EL (cell line): ENCODE results near the gene PAM.
"Not testable (repeated sequence)": the region's sequence is repeated elsewhere in the genome, so short reads cannot be mapped to it uniquely, and the experiment has no call there.

ENCODE experiments used
- DNase-seq: peaks from one replicate; pipeline ENCODE4 v3.0.0-alpha.2; 2016

The PAM gene

DNA sequence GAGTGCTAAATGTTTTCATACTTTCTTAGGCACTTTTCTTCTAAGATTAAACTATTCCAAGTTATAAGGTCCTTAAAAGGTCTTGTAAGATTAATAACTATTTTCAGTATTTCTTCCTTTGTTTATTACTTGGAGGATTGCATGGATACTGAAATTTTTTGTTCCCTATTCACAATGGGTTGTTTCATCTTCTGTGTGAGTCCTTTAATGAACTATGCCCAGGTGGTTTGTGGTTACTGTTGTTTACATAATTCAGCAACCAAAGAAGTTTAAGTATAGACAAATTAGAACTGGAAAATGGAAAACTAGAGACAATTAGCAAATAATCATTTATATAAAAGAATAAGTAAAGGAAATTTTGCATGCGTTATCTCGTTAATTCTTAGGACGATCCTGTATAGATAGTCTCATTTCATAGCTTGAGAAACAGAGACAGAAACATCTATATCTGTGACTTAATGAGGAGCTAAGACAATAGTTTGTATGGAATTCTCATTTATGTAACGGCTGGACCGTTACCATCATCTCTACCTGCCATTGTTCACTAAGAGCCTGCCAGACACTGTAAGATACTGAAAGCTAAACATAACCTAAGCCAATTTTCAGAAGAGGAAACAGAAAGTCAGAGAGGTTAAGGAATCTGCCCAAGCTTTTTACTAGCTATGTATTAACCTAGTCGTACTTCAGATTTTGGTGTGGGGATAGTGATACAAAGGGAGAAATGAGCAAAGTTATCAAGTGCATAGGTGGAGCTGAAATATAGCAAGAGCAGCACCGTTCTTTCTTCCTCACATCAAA is 148.2 kb downstream of the PAM start:
- no peak for DNase-seq

DNA sequence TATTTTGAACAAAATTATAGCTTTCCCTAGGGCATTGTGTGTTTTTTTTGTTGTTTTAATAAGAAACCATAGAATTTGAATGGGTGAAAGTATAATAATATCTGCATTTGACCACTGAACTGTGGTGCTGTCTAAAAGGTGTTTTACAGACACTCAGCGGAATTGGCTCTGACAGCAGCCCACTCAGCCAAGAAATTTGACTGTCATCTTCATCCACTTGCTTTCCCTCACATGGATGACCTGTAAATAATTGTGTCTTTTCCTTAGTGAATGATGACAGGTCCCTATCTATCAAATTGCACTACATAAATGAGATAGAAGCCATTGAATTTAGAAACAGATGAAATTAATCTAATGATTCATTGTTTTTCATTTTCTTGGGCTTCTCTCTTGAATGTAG is 150.0 kb downstream of the PAM start:
- DNase-seq = no peak

DNA sequence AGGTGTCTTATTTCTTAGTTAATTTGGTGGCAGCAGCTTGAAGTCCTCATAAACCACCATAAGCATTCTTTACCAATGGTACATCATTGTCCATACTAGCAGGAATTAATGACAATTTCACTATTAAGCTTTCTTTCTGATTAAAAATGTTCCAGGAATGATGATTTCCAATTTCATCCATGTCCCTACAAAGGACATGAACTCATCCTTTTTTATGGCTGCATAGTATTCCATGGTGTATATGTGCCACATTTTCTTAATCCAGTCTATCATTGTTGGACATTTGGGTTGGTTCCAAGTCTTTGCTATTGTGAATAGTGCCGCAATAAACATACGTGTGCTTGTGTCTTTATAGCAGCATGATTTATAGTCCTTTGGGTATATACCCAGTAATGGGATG is 152.0 kb downstream of the PAM start:
- DNase-seq = not testable (repeated sequence)

DNA sequence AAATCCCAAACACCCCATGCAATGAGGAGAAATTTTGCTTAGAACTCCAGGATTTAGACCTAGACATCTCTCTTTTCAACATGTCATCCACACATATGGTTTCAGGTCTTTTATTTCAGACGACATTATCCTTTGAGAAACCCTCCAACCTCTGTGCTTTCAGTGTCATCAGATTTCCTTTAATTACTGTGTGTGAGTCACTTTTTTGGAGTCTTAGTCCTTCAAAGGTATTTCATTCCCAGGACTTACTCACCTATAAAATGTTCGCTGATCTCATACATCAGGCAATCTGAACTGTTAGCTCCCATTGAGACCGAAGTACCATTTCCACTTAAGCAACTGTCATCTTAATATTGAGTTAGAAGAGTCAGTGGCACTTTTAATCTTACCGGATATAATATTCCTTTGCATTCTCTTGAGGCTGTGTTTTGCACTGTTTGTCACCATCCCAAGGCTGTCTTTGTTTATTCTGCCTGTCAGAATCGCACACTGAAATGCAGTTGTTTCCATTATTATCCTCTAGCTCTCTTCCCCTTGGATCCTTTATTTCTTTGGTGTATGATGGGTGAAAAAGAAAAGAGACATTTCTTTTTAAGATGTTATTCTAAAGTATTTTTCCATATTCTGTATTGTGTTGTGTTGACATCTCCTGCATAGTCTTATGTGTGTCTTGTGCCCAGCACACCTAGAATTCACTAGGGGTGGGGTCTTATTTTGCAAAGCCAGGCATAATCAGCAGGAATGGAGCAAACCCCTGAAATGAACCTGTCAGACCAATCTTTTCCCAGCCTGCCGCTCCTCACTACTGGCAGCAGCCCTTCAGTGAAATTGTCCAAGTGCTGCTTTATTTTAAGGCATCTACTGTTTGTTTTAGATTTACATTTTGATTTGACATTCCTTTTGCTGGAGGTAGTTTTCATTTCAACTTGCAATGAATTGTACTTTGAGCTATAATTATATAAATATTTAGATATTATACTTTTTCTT is 155.4 kb downstream of the PAM start:
- peak; percentile 79 for DNase-seq

DNA sequence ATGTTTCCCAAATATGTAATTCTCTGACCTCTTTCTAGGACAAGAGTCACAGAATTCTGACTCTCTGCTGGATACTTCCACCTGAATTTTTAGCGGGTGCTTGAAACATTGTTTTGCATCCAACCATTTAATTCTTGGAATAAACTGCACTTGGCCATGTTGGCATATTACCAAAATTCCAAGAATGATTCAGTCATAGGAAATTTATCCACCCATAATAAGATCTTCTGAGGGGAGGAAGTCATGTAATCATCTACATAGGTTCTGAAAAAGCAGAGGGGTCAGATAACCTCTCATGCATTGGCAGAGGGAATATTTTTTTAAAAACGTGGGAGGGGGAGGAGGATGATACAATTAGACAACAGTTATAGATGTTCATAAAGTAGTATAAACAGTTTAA is 156.9 kb downstream of the PAM start:
- peak; percentile 85 for DNase-seq

DNA sequence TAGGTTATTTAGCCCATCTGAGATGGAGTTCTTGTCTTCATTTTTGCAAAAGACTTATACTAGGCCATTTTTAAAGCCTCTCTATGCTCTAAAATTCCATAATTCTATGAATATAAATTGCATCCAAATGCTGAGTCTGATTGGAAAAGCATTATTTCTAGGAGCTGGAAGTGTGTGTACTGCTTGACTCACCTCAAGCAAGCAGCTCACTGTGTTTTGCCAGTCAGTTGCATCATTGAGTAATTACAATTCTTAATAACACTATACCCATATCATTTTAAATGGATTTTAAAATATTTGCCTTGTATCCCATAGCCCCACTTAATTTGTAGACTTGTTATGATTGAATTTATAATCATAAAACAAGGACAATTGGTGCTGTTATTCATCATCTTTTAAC is 161.0 kb downstream of the PAM start:
- no peak for DNase-seq

DNA sequence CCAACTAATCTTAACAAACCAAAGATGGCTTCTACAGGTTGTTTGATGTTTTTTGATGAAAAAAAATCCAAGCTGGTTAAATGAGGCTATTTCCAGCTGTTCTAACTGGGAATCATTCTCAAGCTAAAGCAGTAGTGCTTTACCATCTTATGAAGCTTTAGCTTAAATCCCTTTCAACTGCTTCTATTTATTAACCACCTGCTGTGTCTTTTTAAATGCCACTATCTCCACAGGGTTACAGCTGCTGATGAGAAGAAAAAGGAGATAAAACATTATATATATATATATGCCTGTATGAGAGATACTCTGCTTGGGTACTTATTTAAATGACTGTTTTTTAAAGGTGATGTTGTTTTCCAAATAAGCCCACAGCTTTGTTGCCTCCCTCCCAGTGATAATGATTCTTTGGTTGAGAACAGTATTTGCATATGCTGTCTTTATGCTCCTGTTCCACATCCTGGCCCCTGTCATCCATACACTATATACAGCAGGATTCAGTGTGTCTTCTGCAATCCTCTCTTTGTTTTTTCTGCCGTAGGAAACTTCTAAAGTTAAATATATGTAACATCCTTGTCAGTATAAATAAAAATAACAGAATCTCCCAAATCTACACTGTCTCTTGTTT is 164.0 kb downstream of the PAM start:
- no peak for DNase-seq

DNA sequence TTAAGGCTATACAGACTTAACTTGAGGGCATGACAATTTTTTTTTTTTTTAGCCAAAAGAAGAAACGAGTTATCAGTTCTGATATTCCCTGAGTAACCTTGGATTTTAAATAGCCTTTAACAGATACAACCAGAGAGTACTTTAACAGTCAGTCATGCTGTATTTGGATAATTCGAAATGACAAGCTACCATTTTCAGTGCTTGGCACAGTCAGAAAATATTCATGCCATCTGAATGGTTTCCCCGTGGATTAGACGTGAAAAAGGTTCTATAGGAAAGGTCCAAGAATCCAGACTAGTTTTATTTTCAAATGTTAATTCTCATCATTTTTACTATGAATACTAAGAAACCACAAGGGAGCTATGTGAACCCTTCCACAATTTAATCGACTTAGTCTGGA is 165.7 kb downstream of the PAM start:
- DNase-seq = no peak

DNA sequence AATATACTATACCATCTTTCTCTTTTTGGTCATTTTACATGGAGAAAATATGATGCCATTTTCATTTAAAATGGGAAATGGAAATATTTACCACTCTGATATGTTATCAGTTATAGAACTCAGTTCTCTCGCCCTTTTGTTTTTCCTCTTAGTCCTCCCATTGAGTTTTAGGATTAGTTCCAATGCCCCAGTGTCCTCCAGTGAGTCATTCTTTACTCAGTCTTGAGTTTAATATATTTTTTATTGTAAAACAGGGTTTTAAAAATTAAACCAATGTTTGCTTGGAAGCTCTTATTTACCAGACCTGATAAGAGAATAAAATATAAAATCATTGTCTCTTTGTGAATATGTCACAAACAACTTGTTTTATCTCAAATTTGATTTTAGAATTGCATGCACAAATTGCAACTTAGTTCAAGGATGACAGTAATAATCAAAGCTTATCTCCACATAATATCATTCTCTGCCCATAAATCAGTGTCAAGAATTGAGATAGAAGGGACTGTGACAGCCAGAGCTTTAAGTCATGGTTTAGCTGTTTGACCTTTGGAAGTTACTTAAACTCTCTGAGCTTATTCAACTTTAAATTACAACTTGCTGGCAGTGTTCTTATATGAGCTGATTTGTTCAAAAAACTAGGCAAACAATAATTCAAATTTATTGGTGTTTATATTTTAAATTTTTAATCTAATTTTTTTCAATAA is 166.4 kb downstream of the PAM start:
- no peak for DNase-seq

DNA sequence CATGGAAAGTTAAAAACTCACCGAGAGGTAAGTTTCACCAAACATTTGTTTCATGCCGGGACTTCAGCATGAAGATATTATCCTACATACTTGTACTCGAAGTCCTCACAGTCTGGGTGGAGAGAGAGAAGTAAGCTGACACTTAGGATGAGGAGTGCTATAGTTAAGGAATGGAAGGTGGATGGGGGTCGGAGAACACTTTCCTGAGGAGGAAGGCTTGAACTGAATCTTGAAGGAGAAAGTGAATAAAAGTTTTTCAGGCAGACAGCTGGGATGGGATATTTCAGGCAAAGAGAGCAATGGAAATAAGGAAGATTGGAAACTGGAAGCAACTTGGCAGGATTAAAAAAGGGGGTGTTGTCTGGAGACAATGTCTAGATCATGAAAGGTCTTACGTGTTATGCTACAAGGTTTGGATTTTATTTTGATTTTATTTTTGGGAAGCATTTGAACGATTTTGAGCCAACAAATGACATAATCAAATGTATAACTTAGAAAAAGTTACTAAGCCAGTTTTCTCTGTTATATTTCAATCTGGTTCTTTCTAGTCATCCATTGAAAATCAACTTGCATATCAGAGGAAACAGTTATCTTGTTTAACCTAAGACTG is 167.1 kb downstream of the PAM start:
- no peak for DNase-seq

DNA sequence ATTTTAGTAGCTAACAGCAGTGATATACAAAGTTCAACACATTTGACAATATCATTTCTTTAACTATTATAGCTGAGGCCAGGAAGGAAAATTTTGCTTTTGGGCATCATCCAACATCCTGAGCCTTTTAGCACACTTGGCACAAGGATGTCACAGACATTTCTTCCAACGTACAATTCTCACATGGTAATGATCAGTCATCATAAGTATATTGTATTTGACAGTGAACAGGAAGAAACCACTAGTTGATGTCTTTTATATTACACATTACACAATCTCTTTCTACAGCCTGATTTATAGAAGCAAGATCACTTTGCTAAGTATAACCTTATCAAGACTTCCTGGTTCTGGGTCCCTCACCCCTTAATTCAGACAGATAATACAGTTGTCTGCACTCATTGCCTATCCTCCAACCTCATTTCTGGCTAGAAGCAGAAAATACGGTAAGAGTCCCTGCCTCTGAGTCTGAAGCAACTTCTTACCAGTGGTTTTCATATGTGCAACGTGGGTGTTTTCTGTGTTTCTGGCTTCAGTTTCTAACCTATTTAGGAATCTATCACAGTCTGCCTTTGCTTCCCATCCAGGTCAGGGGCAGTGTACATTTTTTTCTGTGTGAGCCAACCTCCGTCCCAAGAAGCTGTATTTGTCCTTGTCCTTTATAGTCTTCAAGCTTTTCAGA is 167.8 kb downstream of the PAM start:
- DNase-seq = no peak

DNA sequence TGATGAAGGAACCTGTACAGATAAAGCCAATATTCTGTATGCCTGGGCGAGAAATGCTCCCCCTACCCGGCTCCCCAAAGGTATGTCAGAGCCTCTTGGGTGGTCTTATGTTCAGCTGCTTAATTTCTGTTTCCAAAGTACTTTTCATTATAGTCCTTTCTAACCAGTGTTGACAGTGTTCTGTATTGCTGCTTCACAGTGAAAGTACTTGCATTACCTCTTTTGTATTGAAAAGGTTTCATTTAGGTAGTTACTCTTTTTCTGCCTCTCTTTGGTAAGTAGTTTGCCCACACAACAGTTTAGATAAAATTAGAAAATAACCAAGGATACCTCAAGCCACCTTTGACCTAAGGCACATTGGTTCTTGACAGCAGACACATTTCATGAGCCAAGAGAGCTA is 169.9 kb downstream of the PAM start:
- DNase-seq = no peak

DNA sequence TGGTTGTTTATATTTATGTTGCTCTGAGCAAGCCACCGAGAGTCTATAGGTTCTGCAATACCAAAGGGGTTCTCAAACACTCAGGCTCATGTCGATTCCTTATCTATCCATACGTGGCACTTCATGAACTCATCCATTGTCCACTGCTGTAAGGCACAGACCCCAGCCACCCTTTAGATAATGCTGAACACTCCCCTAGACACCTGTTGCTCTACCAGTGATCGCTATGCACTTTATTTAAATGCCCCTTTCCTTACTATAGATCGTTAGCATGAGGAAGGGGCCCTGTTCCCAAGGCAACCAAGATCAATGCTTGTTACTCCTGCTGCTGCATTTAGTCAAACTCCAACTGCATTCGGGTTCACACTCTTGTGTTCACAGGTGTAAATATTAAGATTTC is 171.9 kb downstream of the PAM start:
- no peak for DNase-seq

DNA sequence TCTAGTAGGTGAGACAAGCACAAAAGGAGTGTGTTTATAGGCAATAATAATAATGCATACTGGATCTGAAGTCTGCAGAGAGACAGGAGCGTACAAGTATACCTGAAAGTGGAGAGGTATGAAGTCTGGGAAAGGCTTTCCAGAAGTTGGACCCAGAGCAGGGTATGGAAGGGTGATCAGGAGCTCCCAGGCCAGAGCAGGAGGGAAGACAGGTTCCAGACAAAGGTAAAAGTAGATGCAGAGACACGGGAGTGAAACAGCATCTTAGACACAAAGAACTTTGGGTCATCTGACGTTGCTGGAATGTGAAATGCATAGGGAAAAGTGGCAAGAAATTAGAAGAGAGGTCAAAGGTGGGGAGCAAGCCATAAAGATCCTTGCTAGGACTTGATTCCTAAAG is 175.1 kb downstream of the PAM start:
- DNase-seq = no peak

DNA sequence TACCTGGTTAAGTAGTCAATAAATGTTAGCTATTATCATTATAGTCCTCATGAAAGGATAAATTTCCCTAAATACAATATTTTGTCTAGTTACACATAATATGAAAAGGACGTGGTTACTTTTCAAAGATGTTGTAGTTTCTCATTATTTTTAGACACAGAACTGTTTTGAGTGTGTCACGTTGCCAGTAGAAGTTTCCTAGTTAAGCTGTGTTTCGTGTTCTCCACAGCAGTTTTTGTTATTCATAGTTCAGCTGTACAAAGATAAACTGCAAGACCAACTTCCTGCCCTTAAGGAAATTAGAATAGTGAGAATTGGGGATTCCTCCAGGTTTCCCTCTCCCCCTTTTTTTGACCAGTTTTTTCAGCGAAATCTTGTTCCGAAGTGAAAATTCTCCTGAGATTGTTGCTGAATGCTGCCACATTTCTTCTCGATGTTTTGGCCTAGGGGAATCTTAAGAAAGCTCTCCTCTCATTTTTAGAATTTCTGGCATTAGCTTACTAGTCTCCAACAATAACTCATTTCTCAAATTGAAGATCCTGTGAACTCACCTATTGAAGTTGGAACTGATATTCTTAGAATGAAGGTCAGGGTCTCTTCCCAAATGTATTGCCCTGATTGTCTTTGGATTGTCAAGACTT is 176.1 kb downstream of the PAM start:
- DNase-seq = no peak

DNA sequence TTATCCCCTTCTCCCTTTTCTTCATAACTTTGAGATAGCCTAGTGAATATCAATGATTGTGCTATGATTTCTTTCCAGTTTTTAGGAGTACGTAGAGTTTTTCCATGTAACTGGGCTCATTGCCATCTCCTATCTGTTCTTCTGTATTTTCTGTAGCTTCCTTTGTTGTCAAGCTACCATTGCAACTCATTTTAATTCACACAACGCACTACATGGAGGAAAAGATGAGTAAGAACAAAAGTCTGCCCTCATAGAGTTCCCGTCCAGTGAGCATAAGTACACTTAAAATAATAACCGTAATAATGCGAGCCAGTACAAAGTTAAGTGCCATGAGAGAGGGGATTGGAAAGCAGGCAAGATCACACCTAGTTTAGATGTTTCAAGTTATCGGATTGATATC is 177.7 kb downstream of the PAM start:
- no peak for DNase-seq

DNA sequence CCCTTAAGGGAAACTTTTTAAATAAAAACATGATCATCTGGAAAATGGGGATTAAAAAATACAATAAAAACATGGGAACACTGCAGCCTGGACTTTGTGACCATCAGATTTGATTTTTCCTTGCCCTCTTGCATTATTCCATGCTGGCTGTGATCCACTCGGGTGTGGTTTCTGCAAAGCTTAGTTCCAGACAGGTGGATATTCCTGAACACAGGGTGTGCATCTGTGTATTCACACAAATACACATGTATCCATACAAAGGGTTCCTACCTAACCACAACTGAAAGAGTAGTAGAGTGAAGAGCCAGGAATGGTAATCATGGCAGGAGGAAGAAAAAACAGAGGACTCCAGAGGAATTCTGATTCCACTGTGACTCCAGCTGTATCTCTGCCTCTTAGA is 178.2 kb downstream of the PAM start:
- no peak for DNase-seq

DNA sequence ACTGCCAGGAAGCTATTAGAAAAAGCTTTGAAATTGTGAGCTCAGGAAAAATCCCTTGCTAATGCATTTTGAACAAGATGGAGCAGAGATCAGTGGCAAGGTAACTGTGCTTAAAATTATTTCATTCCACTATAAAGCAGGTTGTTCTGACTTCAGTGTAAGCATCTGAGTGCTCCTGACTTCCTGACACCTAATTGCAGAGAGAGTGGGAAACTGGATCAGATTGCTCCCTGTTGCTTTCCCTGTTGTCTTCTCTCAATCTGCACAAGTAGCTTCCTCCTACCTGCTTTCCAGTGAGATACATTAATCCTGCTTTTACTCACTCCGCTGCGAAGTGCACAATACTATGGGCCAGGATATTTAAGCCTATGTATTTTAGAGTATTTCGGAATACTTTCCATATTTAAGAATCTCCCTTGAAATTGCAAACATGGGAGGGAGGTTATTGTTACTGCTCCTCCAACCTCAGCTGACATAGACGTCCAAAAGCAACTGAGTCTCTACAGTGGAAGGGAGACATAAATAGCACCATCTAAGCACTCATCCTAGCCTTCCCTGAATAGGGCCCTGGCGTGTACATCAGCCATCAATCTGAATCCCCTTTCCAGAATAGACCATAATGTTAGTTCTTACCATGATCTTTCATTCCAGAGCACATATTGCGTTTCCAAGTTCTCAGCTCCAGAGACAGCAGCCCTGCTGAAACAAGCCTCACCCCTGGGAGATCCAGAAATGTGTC is 178.8 kb downstream of the PAM start:
- DNase-seq = no peak

DNA sequence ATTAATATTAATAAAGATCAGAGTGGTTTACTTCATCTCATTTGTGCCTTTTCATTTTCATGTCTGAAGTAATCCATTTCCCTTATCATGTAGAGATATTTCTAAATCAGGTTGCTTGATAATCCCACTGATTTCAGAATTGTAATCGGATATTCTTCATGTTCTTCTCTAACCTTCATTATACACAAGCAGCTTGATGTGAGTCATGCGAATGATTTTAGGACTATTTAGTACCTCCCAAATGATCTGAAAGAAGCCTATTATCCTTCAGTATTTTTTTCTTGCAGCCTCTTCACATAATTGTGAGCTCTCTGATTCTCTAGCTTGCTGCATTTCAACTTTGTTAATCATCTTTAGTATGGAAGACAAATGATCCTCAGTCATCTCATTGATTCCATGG is 182.8 kb downstream of the PAM start:
- DNase-seq = peak; percentile 11

DNA sequence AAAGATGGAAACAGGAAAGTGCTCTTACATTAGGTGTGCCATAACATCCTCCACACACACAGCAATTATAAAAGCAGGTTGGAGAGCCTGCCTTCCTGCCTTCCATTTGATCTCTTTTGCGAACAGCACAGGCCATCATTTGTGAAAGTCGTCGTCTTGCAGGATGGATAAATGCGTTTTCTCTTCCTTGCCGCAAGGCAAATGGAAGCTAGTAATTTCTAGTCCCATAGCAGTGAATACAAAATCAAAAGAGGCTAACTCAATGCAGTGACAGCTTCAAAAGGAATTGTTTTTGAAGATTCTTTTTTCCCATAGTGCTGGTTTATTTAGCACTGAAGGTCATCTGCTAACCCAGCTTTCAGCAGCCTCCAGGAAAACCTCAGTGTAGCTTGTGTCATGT is 186.0 kb downstream of the PAM start:
- DNase-seq = no peak

DNA sequence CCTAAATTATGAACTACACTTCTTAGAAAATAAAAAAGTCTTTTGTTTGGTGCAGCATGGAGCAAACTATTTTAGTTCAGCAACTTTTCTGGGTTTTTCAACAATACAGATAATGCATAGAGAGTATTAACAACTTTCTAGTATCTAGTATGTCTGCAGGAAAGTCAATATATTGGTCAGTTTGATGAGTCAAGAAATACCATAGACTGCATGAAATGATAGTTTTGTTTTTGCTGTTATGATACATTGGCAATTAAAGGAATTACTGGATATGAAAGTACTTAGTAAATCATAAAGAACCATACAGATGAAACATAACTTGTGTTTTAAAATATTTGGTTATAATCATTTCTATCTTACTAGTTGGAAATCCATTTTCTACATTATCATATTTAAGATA is 191.3 kb downstream of the PAM start:
- no peak for DNase-seq
